Gastrocnemius medialis (tissue), 4 donors: ENCODE data around the gene SCGB1D4.

ENCODE experiments used
- POLR2A ChIP-seq, 2 donors: fragments of 450-650 bp; IDR thresholded peaks; one replicate each; pipeline ENCODE4 v1.6.1; 2017; ENCODE audit warnings: antibody characterized with exemption in 2 of 2, mild to moderate bottlenecking in 2 of 2, moderate library complexity in 2 of 2
- TF ChIP-seq, protein P1 (sequence below), 5 experiments: fragments of 450-650 bp in 3 of 5; fragments of 200-600 bp in 2 of 5; sonication (generic) in 2 of 5; IDR thresholded peaks in 4 of 5; conservative IDR thresholded peaks in 1 of 5; 1 replicate in 4 of 5; 2 replicates in 1 of 5; pipeline ENCODE4 v1.5.1; 2016 to 2019; ENCODE audit warnings: antibody characterized with exemption in 5 of 5, mild to moderate bottlenecking in 3 of 5, moderate library complexity in 3 of 5

GRCh38 chr11:62324731-62325556 lies 26.1 kb upstream of the SCGB1D4 start:
- no peak for TF ChIP-seq POLR2A (IDR thresholded peaks at IDR 0.05)
- TF ChIP-seq, protein P1, sequence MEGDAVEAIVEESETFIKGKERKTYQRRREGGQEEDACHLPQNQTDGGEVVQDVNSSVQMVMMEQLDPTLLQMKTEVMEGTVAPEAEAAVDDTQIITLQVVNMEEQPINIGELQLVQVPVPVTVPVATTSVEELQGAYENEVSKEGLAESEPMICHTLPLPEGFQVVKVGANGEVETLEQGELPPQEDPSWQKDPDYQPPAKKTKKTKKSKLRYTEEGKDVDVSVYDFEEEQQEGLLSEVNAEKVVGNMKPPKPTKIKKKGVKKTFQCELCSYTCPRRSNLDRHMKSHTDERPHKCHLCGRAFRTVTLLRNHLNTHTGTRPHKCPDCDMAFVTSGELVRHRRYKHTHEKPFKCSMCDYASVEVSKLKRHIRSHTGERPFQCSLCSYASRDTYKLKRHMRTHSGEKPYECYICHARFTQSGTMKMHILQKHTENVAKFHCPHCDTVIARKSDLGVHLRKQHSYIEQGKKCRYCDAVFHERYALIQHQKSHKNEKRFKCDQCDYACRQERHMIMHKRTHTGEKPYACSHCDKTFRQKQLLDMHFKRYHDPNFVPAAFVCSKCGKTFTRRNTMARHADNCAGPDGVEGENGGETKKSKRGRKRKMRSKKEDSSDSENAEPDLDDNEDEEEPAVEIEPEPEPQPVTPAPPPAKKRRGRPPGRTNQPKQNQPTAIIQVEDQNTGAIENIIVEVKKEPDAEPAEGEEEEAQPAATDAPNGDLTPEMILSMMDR (IDR thresholded peaks at IDR 0.05 in 4 of 5, conservative IDR thresholded peaks at IDR 0.05 in 1 of 5): peak; percentile 11 to 38 (median 29)
